Measurements from ENCODE around the gene PLXNA2. TPM values are rescaled to one million over a fixed set of nuclear protein-coding genes. Genes with fewer than 3 reads are reported as not detected.
A peak's percentile ranks its signal among the peaks of the same experiment; 100 is the strongest.

The PLXNA2 gene
- total and polyA plus RNA-seq, 2 of the 4 experiments (the other 2 are of a cell fraction), result 0.72 to 1.1 TPM

DNA sequence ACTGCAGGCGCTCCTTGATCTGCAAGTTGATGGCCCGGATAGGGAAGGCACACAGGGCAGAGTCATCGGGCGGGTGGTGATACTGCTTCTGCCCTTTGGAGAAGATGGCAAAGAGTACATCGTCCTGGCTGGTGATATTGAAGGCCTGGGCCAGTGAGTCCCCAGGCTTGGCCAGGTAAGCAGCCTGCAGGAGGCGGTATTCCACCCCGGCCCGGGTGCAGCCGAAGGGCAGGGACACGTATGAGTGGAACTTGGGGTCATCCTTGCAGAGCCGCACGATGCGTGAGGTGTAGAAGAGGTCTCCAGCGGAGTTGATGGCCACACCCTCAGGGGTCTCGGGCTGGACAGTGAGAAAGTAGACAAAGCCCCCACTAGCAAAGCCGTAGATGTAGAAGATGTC is 27.4 kb downstream of the PLXNA2 start:
- Histone ChIP-seq H2BK15ac (ENCODE audit: low read depth, low read length) (peak overlapping the region; percentile 88; the same call in 1 of the 3 replicates), H4K91ac (ENCODE audit: insufficient read depth, low read depth, low read length) (0 out of 2 replicates have a peak overlapping the region, but pooled peaks have one; percentile 27), H3K36me3 (ENCODE audit: control insufficient read depth, insufficient read depth, low read length) (no peaks in the 10 kb centered on the region), H2BK5ac (ENCODE audit: low read depth, low read length, poor library complexity, severe bottlenecking) (peak overlapping the region; percentile 66), H4K5ac (ENCODE audit: low read depth, low read length) (no peak overlapping the region), H4K20me1 (ENCODE audit: insufficient read depth, low read length) (no peaks in the 10 kb centered on the region), H2BK20ac (ENCODE audit: low read depth, low read length) (peak overlapping the region; percentile 59; the same call in 1 of the 2 replicates), H3K4me2 (ENCODE audit: low read depth, low read length) (no peak overlapping the region), H3K23ac (ENCODE audit: low read depth, low read length) (no peak overlapping the region), H2AK5ac (ENCODE audit: low read depth, low read length) (peak overlapping the region; percentile 95), H2AK9ac (replicated peaks; ENCODE audit: low read depth, low read length, poor library complexity) (peak overlapping the region; percentile 58), H3K14ac (replicated peaks; ENCODE audit: low read depth, low read length) (peak overlapping the region; percentile 82; the same call in 1 of the 2 replicates), H3K4me1 (ENCODE audit: control insufficient read depth, insufficient read depth, low read length) (peaks cover 32% of the 10 kb centered on the region), H3K18ac (ENCODE audit: low read depth, low read length) (0 out of 2 replicates have a peak overlapping the region, but pooled peaks have one; percentile 14), H3K4ac (ENCODE audit: low read depth, low read length) (peak overlapping the region; percentile 69; the same call in 1 of the 2 replicates), H3K9ac (ENCODE audit: low read depth, low read length) (no peak overlapping the region), H3K9me1 (ENCODE audit: insufficient read depth, low read length) (peaks cover 41% of the 10 kb centered on the region), H3K79me1 (ENCODE audit: low read depth in 1 of 2, low read length in 2 of 2) (peaks cover 0 to 52% of the 10 kb centered on the region in 2 experiments; a peak in 2 of 4 replicates), H2BK120ac (ENCODE audit: low read depth, low read length) (peak overlapping the region; percentile 68), H3K56ac (ENCODE audit: extremely low read depth, insufficient read depth, low read length) (no peak overlapping the region), H3K27ac (ENCODE audit: insufficient read depth, low read length) (no peak overlapping the region), H2AFZ (replicated peaks; ENCODE audit: low read length, poor library complexity) (peak overlapping the region; percentile 17), H4K8ac (ENCODE audit: low read depth in 2 of 2, low read length in 2 of 2) (no peak overlapping the region), H3K27me3 (ENCODE audit: control insufficient read depth, insufficient read depth, low read length) (no peaks in the 10 kb centered on the region), H3K4me3 (ENCODE audit: insufficient read depth, low read depth, low read length) (no peak overlapping the region), H3K9me3 (ENCODE audit: control insufficient read depth, insufficient read depth, low read length) (no peaks in the 10 kb centered on the region)
- POLR2A ChIA-PET (ENCODE audit: unreplicated experiment), result no interaction called here
- in situ Hi-C loops (cut with MboI; ENCODE audit: low sequenced_read_pairs), result no loop called here
- intact Hi-C loops (cut with micrococcal nuclease), result no loop called here
- no peak for TF ChIP-seq POLR2A (IDR thresholded peaks at IDR 0.05; ENCODE audit: low read depth, low read length)
- no peak for TF ChIP-seq MAFK (IDR thresholded peaks at IDR 0.05; ENCODE audit: low read depth, low read length)
- TF ChIP-seq RAD21 (IDR thresholded peaks at IDR 0.05; ENCODE audit: low read length), result no peak
- TF ChIP-seq, protein P1, sequence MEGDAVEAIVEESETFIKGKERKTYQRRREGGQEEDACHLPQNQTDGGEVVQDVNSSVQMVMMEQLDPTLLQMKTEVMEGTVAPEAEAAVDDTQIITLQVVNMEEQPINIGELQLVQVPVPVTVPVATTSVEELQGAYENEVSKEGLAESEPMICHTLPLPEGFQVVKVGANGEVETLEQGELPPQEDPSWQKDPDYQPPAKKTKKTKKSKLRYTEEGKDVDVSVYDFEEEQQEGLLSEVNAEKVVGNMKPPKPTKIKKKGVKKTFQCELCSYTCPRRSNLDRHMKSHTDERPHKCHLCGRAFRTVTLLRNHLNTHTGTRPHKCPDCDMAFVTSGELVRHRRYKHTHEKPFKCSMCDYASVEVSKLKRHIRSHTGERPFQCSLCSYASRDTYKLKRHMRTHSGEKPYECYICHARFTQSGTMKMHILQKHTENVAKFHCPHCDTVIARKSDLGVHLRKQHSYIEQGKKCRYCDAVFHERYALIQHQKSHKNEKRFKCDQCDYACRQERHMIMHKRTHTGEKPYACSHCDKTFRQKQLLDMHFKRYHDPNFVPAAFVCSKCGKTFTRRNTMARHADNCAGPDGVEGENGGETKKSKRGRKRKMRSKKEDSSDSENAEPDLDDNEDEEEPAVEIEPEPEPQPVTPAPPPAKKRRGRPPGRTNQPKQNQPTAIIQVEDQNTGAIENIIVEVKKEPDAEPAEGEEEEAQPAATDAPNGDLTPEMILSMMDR (conservative IDR thresholded peaks at IDR 0.05; ENCODE audit: low read depth, low read length), result no peak
- no peak for TF ChIP-seq RCOR1 (IDR thresholded peaks at IDR 0.05; ENCODE audit: insufficient replicate concordance, low read length)
- TF ChIP-seq, protein P2, sequence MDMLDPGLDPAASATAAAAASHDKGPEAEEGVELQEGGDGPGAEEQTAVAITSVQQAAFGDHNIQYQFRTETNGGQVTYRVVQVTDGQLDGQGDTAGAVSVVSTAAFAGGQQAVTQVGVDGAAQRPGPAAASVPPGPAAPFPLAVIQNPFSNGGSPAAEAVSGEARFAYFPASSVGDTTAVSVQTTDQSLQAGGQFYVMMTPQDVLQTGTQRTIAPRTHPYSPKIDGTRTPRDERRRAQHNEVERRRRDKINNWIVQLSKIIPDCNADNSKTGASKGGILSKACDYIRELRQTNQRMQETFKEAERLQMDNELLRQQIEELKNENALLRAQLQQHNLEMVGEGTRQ (IDR thresholded peaks at IDR 0.05; ENCODE audit: low read depth, low read length), result no peak
- TF ChIP-seq RFX5 (IDR thresholded peaks at IDR 0.05; ENCODE audit: low read depth, low read length), result no peak
- no peak for TF ChIP-seq BHLHE40 (IDR thresholded peaks at IDR 0.05; ENCODE audit: low read depth, low read length)
- TF ChIP-seq NFE2L2 (IDR thresholded peaks at IDR 0.05; ENCODE audit: low read depth, low read length), result no peak
- TF ChIP-seq CHD1 (IDR thresholded peaks at IDR 0.05; ENCODE audit: low read depth, low read length), result no peak
- TF ChIP-seq FOS (IDR thresholded peaks at IDR 0.05; ENCODE audit: low read depth, low read length), result no peak
- TF ChIP-seq MXI1 (IDR thresholded peaks at IDR 0.05; ENCODE audit: borderline replicate concordance, low read depth, low read length), result no peak
- no peak for TF ChIP-seq CEBPB (IDR thresholded peaks at IDR 0.05; ENCODE audit: low read depth, low read length)
- no peak for TF ChIP-seq SMC3 (IDR thresholded peaks at IDR 0.05; ENCODE audit: low read depth, low read length)
- TF ChIP-seq, protein P3, sequence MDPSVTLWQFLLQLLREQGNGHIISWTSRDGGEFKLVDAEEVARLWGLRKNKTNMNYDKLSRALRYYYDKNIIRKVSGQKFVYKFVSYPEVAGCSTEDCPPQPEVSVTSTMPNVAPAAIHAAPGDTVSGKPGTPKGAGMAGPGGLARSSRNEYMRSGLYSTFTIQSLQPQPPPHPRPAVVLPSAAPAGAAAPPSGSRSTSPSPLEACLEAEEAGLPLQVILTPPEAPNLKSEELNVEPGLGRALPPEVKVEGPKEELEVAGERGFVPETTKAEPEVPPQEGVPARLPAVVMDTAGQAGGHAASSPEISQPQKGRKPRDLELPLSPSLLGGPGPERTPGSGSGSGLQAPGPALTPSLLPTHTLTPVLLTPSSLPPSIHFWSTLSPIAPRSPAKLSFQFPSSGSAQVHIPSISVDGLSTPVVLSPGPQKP (IDR thresholded peaks at IDR 0.05; ENCODE audit: borderline replicate concordance, low read depth, low read length), result no peak
- dilution Hi-C loops (cut with HindIII; ENCODE audit: low sequenced_read_pairs, unreplicated experiment), result no loop called here
- no TSS peak for BruUV-seq (replicated peaks)
- ATAC-seq (ENCODE audit: low read depth) (no peak), DNase-seq (no peak)
- 100% methylated on average over 10 of the region's 16 CpGs; no CpG with 5 or more reads in 1 of the 2 experiments for WGBS, 2 experiments (ENCODE audit: extremely low coverage in 2 of 2, insufficient read length in 1 of 2)
- CTCF ChIA-PET, result no interaction called here
